MCF 10A (cell line): ENCODE data around the gene DDIT3. TPM values are rescaled to one million over a fixed set of nuclear protein-coding genes. Genes with fewer than 3 reads are reported as not detected.
A peak's percentile ranks its signal among the peaks of the same experiment; 100 is the strongest.

ENCODE experiments used
- BruUV-seq: library from RNA; stranded (reverse); fragments of 400-500 nt; replicated peaks from 2 replicates; lab custom pipeline; 2021; lab: Mats Ljungman, UMichigan
- CTCF ChIA-PET: fragments of 300-600 bp; sonication (Branson Sonifier 250); formaldehyde crosslinking; extraction: SDS; loops from one replicate; lab custom pipeline; 2021; ENCODE audit warnings: antibody characterized with exemption, inconsistent platforms; lab: Yijun Ruan, JAX
- POLR2A ChIA-PET: fragments of 300-600, 350-650 bp; sonication (Branson Sonifier 250); formaldehyde crosslinking; extraction: SDS; loops from one replicate; lab custom pipeline; 2020; ENCODE audit warnings: antibody characterized with exemption, inconsistent platforms; lab: Yijun Ruan, JAX
- DNase-seq: peaks from one replicate; pipeline ENCODE4 v3.0.0-alpha.2; 2018; ENCODE audit not compliant: unreplicated experiment
- H3K27ac Mint-ChIP-seq: one replicate; pipeline ENCODE4 v1.8.0; 2022; ENCODE audit warnings: mild to moderate bottlenecking, low read depth, mixed read lengths; ENCODE audit not compliant: unreplicated experiment
- H3K27me3 Mint-ChIP-seq: one replicate; pipeline ENCODE4 v1.8.0; 2022; ENCODE audit warnings: mixed read lengths; ENCODE audit not compliant: insufficient read depth, unreplicated experiment
- H3K36me3 Mint-ChIP-seq: one replicate; pipeline ENCODE4 v1.8.0; 2022; ENCODE audit warnings: mild to moderate bottlenecking, moderate library complexity, mixed read lengths; ENCODE audit not compliant: insufficient read depth, unreplicated experiment
- H3K4me1 Mint-ChIP-seq: one replicate; pipeline ENCODE4 v1.8.0; 2022; ENCODE audit warnings: mixed read lengths; ENCODE audit not compliant: insufficient read depth, unreplicated experiment
- H3K4me3 Mint-ChIP-seq: one replicate; pipeline ENCODE4 v1.8.0; 2022; ENCODE audit warnings: mild to moderate bottlenecking, moderate library complexity, mixed read lengths; ENCODE audit not compliant: unreplicated experiment
- H3K9me3 Mint-ChIP-seq: one replicate; pipeline ENCODE4 v1.8.0; 2022; ENCODE audit warnings: mixed read lengths; ENCODE audit not compliant: unreplicated experiment
- intact Hi-C: fragments of 100-400 bp; cut with micrococcal nuclease; formaldehyde crosslinking; loops from 2 replicates; pipeline ENCODE4 v1.14.1; 2022
- total RNA-seq: library from RNA; stranded (reverse); gene quantifications from 2 replicates; pipeline ENCODE4 v1.2.3, GENCODE V29; 2022
- TF ChIP-seq, protein P1 (sequence below): fragments of 200-600 bp; IDR thresholded peaks from one replicate; pipeline ENCODE4 v1.8.0; 2022; ENCODE audit warnings: antibody characterized with exemption, mild to moderate bottlenecking; ENCODE audit not compliant: unreplicated experiment

DDIT3 gene
- total RNA-seq, 1 experiment from 2014 or later, result 156 TPM

DNA sequence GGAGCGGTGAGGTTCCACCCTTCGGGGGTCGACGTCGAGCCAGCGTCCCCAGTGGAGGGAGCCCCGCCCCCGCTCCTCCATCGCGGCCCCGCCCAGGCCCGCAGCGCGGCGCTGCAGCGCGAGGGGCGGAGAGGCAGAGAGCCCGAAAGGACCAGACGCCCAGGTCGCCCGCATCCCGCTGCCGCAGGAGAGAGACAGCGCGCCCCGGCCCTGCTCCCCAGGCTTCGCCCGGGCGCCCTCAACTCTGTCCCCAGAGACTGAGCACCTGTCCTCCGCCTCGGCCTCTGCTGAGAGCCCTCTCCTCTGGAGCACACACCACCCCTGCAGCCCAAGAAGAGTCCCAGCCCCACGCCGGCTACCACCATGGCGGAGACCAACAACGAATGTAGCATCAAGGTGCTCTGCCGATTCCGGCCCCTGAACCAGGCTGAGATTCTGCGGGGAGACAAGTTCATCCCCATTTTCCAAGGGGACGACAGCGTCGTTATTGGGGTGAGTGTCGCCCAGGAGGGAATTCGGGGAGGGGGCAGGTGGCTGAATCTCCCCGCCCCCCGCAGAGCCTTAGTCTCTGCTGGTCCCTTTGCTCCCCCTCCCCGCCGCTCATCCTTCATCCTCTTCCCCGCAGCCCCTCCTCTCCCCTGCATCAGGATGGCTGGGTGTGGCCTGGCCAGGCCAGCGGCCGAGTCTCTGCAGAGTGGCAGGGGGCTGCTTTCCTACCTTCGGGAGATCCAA is 29.8 kb upstream of the DDIT3 start, which contains the start of gene KIF5A:
Gene KIF5A, plus strand, starts transcription at position 136 of the 732 bp plus-strand sequence. Its CDS starts 228 bp downstream, at position 364.
- intact Hi-C loops, result no loop called here
- H3K27me3 Mint-ChIP-seq, result peaks cover 9% of the 10 kb centered on the region
- POLR2A ChIA-PET, result no interaction called here
- DNase-seq, result no peak
- CTCF ChIA-PET, result interaction anchor here (0.6 kb wide), 1 partner anchor 33 kb away, joined by 3 read pairs; no protein-coding TSS in a partner anchor
- no TSS peak for BruUV-seq
- H3K4me1 Mint-ChIP-seq, result peaks cover 26% of the 10 kb centered on the region
- H3K27ac Mint-ChIP-seq, result no peak within 1 kb of the TSS
- TF ChIP-seq, protein P1, sequence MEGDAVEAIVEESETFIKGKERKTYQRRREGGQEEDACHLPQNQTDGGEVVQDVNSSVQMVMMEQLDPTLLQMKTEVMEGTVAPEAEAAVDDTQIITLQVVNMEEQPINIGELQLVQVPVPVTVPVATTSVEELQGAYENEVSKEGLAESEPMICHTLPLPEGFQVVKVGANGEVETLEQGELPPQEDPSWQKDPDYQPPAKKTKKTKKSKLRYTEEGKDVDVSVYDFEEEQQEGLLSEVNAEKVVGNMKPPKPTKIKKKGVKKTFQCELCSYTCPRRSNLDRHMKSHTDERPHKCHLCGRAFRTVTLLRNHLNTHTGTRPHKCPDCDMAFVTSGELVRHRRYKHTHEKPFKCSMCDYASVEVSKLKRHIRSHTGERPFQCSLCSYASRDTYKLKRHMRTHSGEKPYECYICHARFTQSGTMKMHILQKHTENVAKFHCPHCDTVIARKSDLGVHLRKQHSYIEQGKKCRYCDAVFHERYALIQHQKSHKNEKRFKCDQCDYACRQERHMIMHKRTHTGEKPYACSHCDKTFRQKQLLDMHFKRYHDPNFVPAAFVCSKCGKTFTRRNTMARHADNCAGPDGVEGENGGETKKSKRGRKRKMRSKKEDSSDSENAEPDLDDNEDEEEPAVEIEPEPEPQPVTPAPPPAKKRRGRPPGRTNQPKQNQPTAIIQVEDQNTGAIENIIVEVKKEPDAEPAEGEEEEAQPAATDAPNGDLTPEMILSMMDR, result no peak
- no peaks in the 10 kb centered on the region for H3K36me3 Mint-ChIP-seq
- no peak within 1 kb of the TSS for H3K4me3 Mint-ChIP-seq
- H3K9me3 Mint-ChIP-seq, result no peaks in the 10 kb centered on the region

DNA sequence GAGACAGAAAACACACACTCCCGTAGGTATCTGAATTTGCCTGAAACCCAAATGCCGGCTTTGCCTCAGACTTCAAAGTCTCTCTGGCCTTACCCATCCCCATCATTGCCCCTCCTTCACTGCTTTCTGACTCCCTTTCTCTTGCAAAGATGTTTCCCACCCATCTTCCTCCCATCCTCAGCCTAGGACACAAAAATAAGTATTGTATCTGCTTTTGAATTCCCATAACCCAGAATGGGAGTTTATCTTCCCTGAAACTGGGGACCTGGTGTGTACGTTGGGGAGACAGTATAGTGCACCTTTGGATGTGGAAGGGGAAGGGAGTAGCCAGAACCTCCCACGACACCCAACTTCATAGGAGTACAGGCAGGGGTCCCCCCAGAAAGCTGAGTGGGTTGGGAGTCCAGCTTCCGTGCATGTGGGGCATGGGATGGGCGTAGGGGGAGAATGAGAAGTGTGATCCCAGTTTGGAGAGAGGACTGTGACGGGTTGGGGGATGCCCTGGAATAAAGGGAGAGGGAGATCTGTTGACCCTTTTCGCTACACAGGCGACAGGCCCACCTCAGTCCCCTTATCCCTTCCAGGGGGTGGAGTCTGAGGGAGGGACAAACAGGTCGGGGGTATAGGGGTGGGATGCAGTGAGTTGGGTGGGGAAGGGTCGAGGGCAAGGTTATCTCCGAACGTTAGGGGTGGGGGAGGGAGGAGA is 29.0 kb upstream of the DDIT3 start:
- Mint-ChIP-seq H3K27ac (no peak overlapping the region), H3K36me3 (no peaks in the 10 kb centered on the region), H3K4me3 (no peak overlapping the region), H3K4me1 (peaks cover 32% of the 10 kb centered on the region), H3K9me3 (no peaks in the 10 kb centered on the region), H3K27me3 (peaks cover 9% of the 10 kb centered on the region)
- no TSS peak for BruUV-seq
- DNase-seq, result no peak
- intact Hi-C loops, result no loop called here
- TF ChIP-seq, protein P1, result no peak
- CTCF ChIA-PET, result interaction anchor here (0.6 kb wide), 1 partner anchor 34 kb away, joined by 3 read pairs; no protein-coding TSS in a partner anchor
- POLR2A ChIA-PET, result no interaction called here

DNA sequence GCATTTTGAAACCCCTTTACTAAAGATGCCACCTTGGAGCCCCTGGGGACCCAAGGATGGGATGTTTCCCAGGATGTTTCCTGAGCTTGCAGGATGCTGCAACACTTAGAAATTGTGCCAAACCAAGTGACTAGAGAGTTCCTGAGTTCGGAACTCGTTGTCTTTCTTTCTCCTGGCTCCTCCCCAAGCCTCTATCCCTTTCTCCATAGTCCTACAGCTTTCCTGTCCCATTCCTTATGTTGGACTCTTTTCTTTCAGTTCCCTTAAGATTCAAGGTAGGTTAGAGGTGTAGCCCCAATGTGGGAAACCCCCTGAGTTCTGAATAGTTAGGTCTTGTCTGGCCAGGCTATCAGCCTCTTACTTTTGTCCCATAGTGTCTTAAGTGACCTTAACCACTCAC is 28.2 kb upstream of the DDIT3 start:
- Mint-ChIP-seq H3K9me3 (no peaks in the 10 kb centered on the region), H3K27me3 (peaks cover 3% of the 10 kb centered on the region), H3K27ac (no peak overlapping the region), H3K4me1 (peaks cover 32% of the 10 kb centered on the region), H3K4me3 (no peak overlapping the region), H3K36me3 (no peaks in the 10 kb centered on the region)
- TF ChIP-seq, protein P1, result no peak
- CTCF ChIA-PET, result no interaction called here
- DNase-seq, result no peak
- intact Hi-C loops, result no loop called here
- POLR2A ChIA-PET, result interaction anchor here (0.5 kb wide), 1 partner anchor 13 kb away, joined by 4 read pairs; no protein-coding TSS in a partner anchor
- BruUV-seq, result no TSS peak

DNA sequence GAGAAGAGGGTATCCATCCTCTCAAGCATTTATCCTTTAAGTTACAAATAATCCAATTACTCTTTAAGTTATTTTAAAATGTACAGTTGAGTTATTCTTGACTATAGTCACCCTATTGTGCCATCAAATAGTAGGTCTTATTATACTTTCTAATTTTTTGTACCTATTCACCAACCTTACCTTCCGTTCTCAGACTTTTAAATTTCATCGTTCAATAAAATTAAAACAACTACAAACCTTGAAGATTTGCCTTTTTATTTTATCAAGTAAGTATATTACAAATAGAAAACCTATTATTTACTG is 27.6 kb upstream of the DDIT3 start:
- Mint-ChIP-seq H3K27me3 (no peaks in the 10 kb centered on the region), H3K36me3 (peaks cover 4% of the 10 kb centered on the region), H3K9me3 (no peaks in the 10 kb centered on the region), H3K4me3 (peak overlapping the region; percentile 93), H3K4me1 (peaks cover 32% of the 10 kb centered on the region), H3K27ac (no peak overlapping the region)
- ChIA-PET POLR2A (no interaction called here), CTCF (no interaction called here)
- intact Hi-C loops, result no loop called here
- BruUV-seq, result no TSS peak
- no peak for DNase-seq
- TF ChIP-seq, protein P1, result no peak
